ENCODE data around the gene RUNX2.

Gene RUNX2

DNA sequence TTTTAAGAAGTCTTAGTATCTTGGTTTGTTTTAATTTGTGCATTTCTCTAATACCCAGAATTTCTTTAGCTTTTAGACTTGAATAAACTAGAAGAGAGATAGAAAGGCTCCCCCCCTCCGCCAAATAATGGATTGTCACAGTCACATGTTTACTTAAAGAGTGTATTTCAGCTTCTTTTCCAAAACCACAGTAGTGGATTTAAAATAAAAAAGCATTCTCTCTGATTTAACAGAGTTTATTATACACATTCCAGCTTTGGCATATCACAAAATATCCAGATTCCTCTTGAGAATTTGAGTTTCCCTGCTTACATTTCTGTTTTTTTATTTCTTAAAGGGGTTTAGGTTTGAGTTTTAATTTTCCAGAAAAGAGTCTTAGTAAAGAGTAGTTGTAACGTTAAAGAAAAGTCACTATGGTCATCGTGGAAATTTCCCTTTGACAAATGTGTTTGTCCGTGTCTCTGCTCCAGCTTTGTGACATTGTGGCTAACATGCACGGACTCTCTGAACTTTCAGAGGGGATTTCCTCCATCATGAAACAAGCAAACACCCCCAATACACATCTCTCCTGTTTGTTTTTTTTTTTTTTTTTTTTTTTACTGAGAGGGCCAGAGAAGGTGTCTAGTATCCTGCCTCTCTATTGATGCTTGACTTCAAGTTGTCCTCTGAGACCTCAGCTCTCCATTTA, 163.1 kb downstream of the RUNX2 start:
- no peak for DNase-seq

DNA sequence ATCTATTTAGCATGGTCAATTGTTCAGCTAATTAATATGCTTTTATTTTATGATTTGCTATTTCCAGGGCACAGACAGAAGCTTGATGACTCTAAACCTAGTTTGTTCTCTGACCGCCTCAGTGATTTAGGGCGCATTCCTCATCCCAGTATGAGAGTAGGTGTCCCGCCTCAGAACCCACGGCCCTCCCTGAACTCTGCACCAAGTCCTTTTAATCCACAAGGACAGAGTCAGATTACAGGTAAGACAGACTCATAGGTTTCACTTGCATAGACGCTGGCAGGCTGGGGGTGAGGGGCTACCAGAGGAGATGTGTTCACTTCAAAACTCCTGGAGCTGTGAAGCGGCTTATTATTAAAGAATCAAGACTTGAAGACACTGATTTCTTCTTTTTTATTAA, 163.7 kb downstream of the RUNX2 start:
- no peak for DNase-seq

DNA sequence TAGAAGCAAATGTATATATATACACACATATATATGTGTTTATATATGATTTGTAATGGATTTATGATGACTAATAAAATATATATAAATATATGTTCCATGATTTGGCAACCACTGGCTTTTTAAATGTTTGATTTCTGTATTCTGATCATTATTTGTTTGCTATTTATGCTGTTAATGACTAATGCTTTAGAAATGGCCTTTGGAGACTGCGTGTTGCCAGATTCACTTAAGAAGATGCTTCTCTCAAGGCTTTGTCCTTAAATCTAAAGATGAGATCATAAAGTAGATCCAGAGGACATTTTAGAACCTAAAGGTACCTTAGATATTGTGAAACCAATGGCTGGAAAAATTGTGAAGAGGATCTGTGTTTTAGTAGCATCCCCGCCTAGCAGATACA, 165.6 kb downstream of the RUNX2 start:
- no peak for DNase-seq

DNA sequence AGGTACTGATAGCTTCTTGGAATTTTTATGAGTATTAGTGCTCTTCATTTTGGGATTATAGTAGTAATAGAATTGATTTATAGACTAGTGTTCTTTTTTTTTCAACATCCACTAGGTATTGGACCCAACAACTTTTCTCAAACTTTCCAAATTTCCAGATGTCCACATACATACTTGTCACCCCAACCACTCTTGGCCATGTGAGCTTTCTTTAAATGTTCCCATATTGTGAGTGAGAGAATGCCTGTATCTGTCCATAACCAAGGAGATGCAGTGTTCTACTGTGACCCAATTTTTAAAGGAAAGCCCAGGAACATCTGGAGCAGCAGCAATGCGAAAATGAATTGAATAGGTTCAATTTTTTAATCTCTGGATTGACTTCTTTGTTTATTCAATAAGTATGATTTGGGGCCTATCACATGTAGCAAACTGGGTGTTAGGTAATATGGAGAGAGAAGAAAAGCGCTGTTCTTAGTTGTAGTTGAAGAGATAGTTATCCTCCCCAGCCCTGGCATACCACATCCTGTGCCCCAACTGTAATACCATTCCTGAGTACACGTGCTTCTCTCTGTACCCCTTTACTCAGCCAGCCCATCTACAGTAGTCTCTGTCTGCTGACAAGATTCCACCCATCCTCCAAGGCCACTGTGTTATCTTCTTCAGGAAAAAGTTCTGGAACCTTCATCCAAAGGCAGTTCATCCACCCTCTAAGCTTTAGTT, 166.4 kb downstream of the RUNX2 start:
- DNase-seq = no peak

DNA sequence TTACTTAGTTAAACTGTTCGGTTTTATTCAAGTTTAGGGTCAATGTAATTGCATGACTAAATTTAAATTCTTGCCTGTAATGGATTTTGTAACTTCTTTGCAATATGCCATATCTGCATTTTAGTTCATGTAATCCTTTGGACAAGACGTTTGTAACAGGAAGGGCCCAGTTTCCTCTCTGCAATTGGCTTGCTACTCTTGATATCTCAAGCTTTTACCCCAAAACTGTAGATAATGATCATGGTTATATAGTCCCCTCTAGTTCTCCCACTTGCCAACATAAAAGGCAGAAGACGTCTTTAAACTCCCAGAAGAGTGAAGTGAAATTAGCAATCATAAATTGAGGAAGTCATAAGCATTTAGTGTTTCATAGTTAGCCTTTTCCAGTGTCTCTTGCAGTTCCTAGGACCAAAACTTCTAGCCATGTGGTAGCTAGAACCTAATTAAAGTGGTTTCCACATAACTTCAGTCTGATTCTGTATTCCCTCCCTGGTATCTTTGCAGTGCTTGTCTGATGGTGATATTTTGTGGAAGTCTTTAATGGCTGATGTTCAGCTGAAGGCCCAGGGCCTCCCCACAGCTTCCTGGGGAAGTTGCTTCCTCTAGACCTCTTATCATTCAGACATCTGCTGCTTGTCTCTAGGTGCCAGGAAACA, 167.4 kb downstream of the RUNX2 start:
- no peak for DNase-seq

DNA sequence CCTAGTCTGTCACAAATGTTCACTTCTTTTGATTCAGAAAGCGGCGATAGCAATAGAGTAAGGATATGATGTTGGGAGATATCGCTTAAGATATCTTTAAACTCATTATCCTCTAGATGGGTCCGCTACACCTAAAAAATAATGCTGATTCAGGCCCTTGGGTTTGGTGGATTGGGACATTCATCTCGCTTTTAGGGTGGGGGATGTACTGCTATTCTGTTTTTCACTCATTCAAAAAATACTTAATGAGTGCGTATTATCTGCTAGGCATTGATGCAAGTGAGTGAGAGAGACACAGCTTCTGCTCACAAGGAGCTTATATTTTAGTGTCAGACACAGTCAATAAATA, 167.9 kb downstream of the RUNX2 start:
- DNase-seq = no peak

DNA sequence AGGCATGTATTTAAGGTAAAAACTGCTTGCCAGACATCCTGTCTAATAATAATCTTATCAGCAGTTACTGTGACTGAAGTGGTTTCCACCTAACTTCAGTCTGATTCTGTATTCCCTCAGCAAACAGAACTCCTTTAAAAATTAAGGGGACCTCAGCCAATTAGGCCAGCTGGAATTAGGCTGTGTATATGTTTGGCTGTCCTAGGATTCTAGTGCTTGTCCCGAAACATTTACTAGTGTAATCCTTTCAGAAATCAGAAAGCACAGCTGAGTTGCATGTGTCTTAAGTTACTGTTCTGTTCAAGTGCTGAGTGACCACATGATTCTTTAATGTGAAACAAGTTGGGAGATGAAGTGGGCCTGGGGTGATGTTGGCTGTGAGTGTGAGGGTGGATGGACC, 170.5 kb downstream of the RUNX2 start:
- no peak for DNase-seq

DNA sequence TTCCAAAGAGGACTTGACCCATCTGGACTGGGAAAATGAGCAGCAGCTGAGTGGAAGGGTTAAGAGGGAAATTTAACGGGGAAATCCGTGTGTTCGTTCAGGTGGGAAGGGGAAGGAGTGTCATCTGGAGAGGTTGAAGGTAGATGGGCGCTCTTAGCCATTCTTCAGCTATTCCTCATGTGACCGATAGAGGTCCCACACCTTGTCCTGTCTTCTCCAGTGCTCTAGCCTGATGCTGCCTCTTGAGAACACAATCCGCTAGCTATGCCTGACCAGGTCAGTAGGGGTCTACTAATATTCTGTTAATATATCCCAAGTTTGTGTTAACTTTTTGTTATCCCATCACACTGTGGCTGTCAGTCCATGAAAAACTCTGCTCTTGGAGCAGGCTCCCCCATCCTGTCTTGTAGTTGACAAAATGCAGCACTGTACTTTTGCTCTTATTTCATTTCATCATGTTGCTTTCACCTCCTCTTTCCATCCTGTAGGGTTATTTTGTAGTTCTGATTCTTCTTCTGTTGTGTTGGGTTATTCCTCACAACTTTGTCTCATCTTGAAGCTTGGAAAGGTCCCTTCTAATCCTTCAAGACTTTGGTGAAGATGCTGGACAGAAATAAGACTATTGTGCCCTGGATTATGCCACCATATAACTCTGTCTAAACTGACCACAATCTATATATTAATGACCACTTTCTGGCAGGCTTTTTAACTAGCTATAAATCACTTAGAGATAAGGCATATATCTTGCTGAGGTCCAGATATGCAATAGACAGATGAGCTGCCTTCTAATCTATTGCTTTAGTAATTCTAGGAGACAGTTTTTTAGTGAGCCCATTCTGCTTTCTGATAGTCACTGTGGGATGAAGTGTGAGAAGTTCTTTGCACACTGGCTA, 173.0 kb downstream of the RUNX2 start:
- DNase-seq = peak in 1 of 2 experiments; percentile 14

DNA sequence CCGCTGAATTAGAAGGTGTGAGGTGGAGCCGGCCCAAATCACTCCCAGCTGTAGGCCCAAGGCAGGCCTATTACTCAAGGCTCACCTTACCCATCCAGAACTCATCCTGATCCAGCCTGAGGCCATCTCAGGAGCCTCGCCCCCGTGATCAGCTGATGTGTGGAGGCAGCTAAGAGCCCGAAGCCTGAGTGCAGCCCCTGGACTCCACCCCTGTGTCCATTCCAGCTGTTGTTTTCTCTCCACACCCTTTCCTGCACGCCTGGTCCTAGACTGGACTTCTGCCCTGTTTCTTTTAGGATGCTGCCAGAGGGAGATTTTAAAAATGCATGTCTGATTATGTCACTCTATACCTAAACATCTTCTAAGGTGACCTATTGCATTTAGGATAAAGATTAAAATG, 174.3 kb downstream of the RUNX2 start:
- DNase-seq = no peak

DNA sequence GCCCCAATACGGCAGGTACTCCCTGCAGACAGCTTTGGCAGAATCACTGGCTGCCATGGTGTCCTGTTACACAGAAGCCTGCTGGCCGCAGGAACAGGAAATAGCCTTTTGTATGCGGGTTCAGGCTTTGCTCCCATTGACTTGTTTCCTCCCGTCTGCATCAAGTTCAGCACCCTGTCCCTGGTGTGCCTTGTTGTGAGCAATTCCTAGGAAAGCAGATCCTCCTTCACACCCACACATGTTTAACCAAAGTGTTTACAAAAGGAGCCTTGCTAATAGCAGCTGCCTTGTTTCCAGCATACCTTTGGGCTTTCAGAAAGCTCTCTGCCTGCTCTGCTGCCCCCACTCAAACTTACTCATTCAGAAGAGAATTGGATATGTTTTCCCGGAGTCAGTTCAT, 176.8 kb downstream of the RUNX2 start:
- DNase-seq = no peak

DNA sequence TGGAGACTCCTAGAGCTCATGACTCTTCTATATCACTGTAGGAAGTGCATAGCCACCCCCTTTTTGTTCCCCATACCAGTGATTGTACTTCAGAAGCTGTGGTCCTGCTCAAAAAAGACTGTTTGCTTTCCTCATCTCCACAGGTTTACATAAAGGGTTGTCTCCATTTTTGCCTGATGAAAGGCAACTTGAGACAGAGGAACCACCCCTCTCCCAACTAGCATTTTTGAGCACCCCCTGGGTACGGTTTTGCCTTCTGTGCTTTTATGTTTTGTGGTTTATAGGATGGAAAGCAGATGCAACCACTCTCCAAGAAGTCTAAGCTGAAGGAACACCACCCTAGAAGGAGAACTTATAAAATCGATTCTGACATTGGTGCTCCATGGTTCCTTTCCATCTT, 177.3 kb downstream of the RUNX2 start:
- no peak for DNase-seq

DNA sequence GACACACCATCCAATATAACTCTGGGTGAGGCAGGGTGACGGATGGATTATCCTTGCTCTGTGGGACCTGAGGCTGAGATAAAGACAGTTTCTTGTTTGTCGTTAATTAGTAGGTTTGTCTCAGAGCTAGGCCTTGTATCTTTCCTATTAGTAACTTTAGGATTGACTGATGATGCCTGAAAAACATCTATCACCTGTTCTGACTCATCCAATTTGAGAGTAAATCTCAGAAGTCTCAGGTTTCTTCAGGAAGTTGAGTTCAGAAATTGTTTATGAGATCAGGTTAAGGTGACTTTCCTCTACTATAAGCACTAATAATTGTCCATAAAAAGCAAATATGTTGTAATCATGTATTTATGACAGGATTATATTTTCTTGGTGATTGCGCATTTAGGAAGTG, 179.1 kb downstream of the RUNX2 start:
- DNase-seq = no peak

DNA sequence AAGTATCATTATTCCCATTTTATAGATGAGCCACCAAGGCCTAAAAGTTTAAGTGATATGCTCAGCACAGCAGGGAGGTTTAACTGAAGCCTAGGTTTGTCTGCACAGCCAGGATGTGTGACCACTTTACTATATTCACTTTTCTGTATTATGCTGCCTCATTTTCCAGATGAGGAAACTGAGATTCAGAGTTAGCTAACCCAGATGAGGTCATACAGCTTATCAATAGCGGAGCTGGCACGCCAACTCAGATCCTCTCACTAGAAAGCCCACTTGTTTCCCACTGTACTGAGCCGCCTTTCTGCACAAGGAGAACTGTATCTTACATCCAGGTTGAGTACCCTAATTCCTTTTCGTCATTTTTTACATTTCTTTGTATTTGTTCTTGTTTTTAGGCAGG, 181.3 kb downstream of the RUNX2 start:
- no peak for DNase-seq

DNA sequence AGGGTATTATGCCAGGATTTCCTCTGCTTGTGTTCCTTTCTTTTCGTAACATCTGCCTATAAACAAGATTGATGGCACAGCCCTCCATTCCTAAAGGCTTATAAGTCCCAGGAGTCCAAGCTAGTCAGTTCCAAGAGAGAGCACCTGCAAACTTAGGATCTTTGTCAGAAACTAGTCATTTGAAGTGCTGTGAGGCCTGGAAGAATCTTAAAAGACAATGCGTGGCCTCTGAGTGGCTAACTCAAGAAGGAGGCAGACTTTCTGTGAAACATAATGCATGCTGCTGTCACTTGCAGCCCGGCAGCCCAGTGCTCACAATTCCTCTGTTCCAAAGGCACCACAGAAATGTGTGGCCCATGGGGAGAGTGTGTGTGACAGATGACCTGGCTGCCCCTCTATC, 184.6 kb downstream of the RUNX2 start:
- no peak for DNase-seq

DNA sequence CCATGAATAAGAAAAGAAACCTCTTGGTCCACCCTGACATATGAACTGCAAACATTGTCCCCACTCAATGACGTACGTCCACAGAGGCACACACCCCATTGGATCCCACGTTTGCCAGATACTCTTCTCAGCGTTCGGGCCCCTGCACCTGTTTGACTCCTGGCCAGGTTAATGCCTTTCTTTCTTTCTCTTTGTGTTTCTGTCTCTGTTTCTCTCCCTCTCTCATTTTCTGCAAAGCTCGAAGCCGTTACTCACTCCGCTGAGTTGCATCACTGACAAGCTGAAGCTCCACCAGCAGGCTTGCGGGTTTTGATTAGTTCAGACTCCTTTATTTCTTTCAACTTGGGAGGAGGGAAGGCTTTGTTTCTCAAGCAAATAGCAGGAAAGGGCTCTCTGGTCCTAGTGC, 185.1 kb downstream of the RUNX2 start:
- DNase-seq = no peak

DNA sequence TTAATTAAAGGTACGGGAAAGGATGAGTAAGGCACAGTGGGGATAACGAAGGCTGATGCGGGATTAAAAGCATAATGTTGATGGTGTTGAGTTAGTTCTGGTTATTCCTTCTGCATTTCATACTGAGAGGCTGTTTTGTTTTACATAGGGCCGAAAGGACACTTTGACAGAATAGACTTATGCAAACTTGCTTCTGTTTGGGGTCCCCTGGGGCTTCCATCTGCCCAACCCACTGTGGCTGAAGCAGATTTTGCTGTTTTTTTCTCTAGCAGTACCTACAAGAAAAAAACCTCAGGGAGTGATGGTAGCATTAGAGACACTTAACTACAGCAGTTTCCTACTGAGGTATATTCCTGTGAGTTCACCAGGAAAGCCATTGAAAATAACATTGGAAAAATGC, 185.7 kb downstream of the RUNX2 start:
- DNase-seq = no peak

DNA sequence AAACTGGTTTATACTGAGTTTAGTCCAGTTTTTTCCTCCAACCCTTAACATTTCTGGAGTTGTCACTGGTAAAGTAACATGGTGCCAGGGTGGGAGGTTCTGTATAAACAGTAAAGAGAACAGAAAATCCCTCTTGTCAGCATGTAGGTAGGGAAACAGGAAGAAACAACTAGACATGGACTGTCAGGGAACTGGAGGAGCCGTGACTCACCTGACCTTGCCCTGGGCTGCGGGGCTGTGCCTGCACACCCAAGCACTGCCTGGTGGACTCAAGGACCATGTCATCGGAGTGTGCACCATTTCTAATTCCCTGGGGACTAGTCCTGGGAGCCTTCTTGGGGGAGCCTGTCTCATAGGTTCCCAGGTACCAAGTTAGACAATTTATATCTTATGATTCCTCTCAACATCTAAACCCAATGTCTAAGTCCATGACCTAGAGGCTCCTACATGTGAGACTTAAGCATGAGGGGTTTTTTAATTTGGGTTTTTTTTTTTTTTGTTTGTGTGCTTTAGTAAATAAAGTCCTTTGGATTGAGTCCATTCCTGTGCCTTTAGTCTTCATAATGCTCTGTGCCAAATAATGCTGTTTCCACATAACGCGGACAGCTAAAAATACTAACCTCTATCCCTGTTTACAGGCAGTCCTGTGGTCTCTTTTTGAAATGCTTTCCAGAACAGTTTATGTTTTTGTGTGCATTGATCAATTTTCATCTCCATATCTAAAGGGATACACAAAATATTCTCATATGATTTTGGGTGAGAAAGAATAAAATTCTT, 186.5 kb downstream of the RUNX2 start:
- DNase-seq = no peak

DNA sequence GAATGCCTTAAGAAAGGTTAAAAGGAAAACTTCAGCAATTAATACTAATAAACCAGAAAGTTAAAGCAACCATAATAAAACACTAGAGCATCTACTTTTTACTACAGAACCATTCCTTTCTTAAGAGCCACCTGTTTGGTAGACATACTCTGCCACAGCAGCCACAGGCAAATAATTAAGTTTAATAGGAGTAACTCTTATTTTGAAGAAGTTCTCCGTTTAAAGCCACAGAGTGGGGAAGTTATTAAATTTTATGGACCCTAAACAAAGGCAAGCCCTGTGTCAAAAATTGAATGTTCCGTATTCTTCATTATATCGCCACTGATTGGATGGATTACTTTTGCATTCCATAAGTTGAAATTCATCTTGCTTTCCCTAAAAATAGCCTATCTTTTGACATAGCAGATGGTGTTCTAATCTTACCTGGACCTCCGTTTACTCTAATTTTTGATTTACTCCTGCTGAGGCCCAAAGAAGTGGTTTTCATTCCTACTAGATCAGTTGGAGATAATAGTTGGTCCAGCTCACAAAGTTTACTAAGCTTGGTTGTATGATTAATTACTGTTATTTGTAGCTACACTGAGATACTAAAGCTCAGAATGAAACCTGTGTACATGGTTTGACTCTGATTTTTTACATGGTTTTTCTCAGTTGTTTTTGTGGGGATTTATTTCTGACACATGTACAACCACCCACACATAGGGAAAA, 190.0 kb downstream of the RUNX2 start:
- no peak for DNase-seq

DNA sequence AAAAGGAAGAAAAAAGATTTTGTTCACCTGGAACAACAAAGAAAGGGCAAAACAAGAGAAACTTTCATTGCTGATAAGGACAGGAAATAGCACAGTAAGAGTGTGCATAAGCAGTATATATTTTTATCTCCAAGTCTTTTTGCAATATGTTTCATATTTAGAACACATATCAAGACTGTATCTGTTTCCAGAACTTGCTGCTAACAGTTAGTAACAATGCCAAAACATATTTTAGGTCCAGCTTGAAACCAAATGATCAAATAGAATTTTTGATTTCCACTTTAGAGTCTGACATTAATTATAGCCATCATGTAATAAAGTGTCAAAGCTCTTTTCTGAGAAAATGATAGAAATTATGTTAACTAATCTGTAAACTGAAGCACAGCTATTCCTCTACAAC, 193.1 kb downstream of the RUNX2 start:
- no peak for DNase-seq

DNA sequence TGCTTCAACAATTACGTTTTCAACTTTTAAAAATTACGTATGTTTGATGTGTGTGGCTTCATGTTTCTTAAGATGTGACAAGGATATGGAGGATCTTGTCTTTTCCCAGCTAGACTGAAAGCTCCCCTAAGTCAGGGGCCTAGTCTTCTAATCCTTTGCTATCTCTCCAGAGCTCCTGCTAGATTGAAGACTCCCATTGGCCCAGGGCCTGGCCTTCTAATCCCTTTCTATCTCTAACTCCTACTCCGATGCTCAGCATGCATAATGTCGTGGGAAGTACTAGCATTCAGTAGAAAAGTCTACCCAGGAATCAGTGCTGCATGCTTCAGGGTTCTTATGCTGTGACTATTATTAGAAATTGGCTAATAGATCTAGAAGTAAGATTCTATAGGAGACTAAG, 194.4 kb downstream of the RUNX2 start:
- no peak for DNase-seq

DNA sequence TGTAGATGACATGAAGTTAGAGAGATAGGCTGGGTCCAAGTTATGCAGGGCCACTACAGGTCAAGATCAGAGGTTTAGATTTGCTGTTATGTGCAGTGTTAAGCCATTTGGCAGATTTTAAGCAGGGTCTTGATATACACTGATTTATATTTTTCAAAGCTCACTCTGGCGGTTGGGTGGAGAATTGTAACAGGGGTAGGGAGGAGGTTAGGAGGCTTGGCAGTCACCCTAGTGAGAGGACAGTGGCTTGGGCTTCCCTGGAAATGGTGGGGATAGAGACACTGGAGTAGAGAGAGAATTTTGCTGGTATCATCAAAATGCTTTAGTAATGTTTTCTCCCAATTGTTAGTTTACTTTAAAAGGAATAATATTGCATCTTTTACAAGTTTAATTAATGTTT, 199.1 kb downstream of the RUNX2 start:
- no peak for DNase-seq

DNA sequence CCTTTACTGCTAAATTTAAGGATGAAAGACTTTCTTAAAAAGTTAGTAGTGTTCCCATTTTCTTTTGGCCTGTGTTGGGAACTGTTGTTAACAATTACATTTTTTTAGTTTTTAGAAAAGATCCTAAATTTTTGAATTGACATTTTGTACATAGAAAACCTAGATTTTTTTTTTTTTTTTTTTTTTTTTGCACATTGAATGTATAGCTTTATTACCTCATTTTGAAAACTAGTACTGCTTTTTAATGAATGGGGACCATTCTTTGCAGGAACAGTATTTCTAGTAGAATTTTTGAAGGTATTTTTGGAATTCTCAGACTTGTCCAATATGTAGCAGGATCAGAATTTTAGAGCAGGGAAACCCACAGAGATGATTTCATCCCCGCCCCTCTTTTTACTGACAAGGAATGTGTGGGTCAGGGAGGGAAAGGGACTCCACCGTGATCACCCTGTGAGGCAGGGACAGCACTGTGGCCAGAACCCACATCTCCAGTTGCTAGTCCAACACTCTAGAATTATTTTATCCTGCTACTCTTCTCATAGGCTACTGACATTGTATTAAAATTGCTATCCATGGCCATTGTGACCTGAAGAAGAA, 204.0 kb downstream of the RUNX2 start:
- DNase-seq = no peak
